Adrenal gland (tissue), 12 donors: ENCODE measurements around the gene FGGY. TPM values are rescaled to one million over a fixed set of nuclear protein-coding genes. Genes with fewer than 3 reads are reported as not detected.

ENCODE experiments used
- DNase-seq, 7 donors: peaks; one replicate each; pipeline ENCODE4 v3.0.0-alpha.2; 2019 to 2020
- H3K27ac ChIP-seq, 5 donors: fragments of 200-600 bp; sonication (generic) in 4 of 5; 1 replicate in 3 of 5; 2 replicates in 2 of 5; pipeline versions ENCODE4 v1.5.1 to v1.8.0; 2016 to 2020; ENCODE audit warnings: mild to moderate bottlenecking in 1 of 5
- H3K27me3 ChIP-seq: fragments of 200-600 bp; 2 replicates; pipeline ENCODE4 v1.8.0; 2021
- H3K36me3 ChIP-seq, 2 donors: fragments of 200-600 bp; replicated peaks in 1 of 2; 1 replicate in 1 of 2; 2 replicates in 1 of 2; pipeline versions ENCODE4 v1.5.1 to v1.8.0; 2018 to 2022
- H3K4me1 ChIP-seq, 2 donors: fragments of 200-600 bp; replicated peaks in 1 of 2; 1 replicate in 1 of 2; 2 replicates in 1 of 2; pipeline versions ENCODE4 v1.5.1 to v1.8.0; 2018 to 2021
- H3K4me3 ChIP-seq, 4 donors: fragments of 200-600 bp; sonication (generic) in 3 of 4; one replicate each; pipeline ENCODE4 v1.5.1; 2016 to 2018
- H3K9me3 ChIP-seq, 3 donors: fragments of 200-600 bp; sonication (generic) in 1 of 3; replicated peaks in 1 of 3; 1 replicate in 2 of 3; 2 replicates in 1 of 3; pipeline versions ENCODE4 v1.5.1 to v1.8.0; 2016 to 2021
- POLR2A ChIP-seq, 2 donors: fragments of 450-650 bp; IDR thresholded peaks; one replicate each; pipeline ENCODE4 v1.6.1; 2017; ENCODE audit warnings: antibody characterized with exemption in 2 of 2, mild to moderate bottlenecking in 2 of 2, moderate library complexity in 1 of 2
- WGBS, 4 donors: extraction: QIAGEN DNeasy Blood & Tissue Kit in 2 of 4; methylation state at CpG; one replicate each; pipeline versions ENCODE4 v1.1.5 to v1.1.7; 2013 to 2017; 5-methylcytosine and 5-hydroxymethylcytosine counted together
- intact Hi-C, 2 donors: fragments of 100-400 bp; cut with DNase I; formaldehyde crosslinking; loops; one replicate each; pipeline versions ENCODE4 v1.14.1 to v1.15.0; 2022 to 2023
- polyA plus RNA-seq, 3 donors: library from polyadenylated mRNA; stranded (reverse); fragments of 200-250 nt in 2 of 3; fragments of 350-450 nt in 1 of 3; fragmentation: Illumina TruSeq in 1 of 3; extraction: RNeasy Lipid Tissue Mini Kit (QIAGEN cat#74804) in 1 of 3; gene quantifications; one replicate each; pipeline ENCODE4 v1.2.3, GENCODE V29; 2013 to 2014
- total RNA-seq, 9 donors: library from RNA; depleted of rRNA in 4 of 9; stranded (reverse); fragments of >200 nt in 4 of 9; fragments of 120-200 nt in 1 of 9; fragmentation: NEBNext Ultra II Directional in 1 of 9; extraction: Animal tissue kit (Norgen Biotek cat#: 25700) in 1 of 9; gene quantifications; one replicate each; pipeline versions ENCODE4 v1.1.0 to v1.2.4, GENCODE V29; 2013 to 2023
- TF ChIP-seq, protein P1 (sequence below), 6 experiments: fragments of 450-650 bp in 4 of 6; fragments of 200-600 bp in 2 of 6; sonication (generic) in 1 of 6; IDR thresholded peaks; 1 replicate in 5 of 6; 2 replicates in 1 of 6; pipeline versions ENCODE4 v1.5.1 to v1.8.0; 2016 to 2021; ENCODE audit warnings: antibody characterized with exemption in 6 of 6, mild to moderate bottlenecking in 2 of 6, moderate library complexity in 1 of 6
- donor health status: healthy with polysubstance abuse.
- donor health status: Bipolar disorder and iron deficiency.
- donor health status: DM: yes; HTN: yes; CAD: no.
- donor health status: DM: no; HTN: no; CAD: no.
- donor health status: DM: no; HTN: no; CAD: no.
- donor health status: DM: yes; HTN: yes; CAD: no.

Gene FGGY
- total and polyA plus RNA-seq, 12 donors, result 7.4 to 75.5 (median 35.0) TPM

DNA sequence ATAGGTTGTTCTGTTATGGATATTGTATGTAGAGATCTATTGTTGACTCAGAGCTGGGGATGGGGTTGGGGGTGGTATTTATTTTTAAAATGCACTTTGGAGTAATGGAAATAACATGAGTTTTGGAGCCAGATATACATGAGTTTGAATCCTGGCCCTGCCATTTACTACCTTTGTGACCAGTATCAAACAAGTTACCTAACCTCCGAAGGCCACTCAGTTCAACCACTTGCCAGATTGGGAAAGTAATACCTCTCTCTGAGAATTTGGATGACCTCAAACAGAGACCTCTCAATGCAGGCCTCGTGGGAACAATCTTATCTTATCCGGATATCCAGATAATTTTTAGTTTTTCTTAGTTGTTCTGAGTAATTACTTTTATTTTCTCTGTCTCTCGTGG lies 181.0 kb downstream of the FGGY start:
- intact Hi-C loops, result no loop called here

DNA sequence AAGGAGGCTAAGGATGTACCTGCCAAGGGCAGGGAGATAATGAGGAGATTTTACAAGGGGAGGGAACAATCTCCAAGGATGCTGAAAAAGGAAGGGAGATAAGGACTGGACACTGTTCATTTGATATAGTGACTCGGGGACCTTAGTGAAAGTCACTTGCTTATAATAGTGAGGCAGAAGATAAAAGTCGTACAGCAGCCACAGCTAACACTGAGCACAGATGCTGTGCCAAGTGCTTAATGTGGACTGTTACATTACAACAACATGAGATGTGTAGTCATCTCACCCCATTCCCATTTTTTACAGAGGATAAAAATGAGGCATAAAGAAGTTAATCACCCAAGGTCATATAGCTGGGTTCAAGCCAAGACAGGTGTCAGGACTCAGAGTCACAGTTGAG lies 181.9 kb downstream of the FGGY start:
- TF ChIP-seq, protein P1, sequence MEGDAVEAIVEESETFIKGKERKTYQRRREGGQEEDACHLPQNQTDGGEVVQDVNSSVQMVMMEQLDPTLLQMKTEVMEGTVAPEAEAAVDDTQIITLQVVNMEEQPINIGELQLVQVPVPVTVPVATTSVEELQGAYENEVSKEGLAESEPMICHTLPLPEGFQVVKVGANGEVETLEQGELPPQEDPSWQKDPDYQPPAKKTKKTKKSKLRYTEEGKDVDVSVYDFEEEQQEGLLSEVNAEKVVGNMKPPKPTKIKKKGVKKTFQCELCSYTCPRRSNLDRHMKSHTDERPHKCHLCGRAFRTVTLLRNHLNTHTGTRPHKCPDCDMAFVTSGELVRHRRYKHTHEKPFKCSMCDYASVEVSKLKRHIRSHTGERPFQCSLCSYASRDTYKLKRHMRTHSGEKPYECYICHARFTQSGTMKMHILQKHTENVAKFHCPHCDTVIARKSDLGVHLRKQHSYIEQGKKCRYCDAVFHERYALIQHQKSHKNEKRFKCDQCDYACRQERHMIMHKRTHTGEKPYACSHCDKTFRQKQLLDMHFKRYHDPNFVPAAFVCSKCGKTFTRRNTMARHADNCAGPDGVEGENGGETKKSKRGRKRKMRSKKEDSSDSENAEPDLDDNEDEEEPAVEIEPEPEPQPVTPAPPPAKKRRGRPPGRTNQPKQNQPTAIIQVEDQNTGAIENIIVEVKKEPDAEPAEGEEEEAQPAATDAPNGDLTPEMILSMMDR (IDR thresholded peaks at IDR 0.05), result no peak
- TF ChIP-seq POLR2A (IDR thresholded peaks at IDR 0.05), result no peak
- DNase-seq, result peak in 1 of 7 donors; percentile 13
- WGBS, 4 donors, result 26 to 47% (median 38%) methylated on average over 2 of the region's 2 CpGs
- intact Hi-C loops, result no loop called here
- Histone ChIP-seq H3K9me3 (no peaks in the 10 kb centered on the region), H3K4me1 (peaks cover 10 to 26% of the 10 kb centered on the region in 2 donors), H3K27me3 (no peaks in the 10 kb centered on the region), H3K4me3 (no peak overlapping the region), H3K36me3 (no peaks in the 10 kb centered on the region), H3K27ac (peak overlapping the region in 1 of 5 donors; percentile 62)

More for the DNA sequence above, 181.0 kb downstream of the FGGY start:
- H3K36me3 ChIP-seq, result no peaks in the 10 kb centered on the region
- peak in 2 of 7 donors; percentile 41 to 46 for DNase-seq
- no peaks in the 10 kb centered on the region for H3K27me3 ChIP-seq
- peaks cover 10 to 18% of the 10 kb centered on the region in 2 donors for H3K4me1 ChIP-seq
- H3K4me3 ChIP-seq, result no peak overlapping the region
- no peaks in the 10 kb centered on the region for H3K9me3 ChIP-seq
- 35 to 54% (median 47%) methylated on average over 4 of the region's 4 CpGs for WGBS, 4 donors
- peak overlapping the region in 3 of 5 donors; percentile 15 to 62 (median 58) for H3K27ac ChIP-seq
- no peak for TF ChIP-seq POLR2A (IDR thresholded peaks at IDR 0.05)
- TF ChIP-seq, protein P1 (IDR thresholded peaks at IDR 0.05), result no peak

DNA sequence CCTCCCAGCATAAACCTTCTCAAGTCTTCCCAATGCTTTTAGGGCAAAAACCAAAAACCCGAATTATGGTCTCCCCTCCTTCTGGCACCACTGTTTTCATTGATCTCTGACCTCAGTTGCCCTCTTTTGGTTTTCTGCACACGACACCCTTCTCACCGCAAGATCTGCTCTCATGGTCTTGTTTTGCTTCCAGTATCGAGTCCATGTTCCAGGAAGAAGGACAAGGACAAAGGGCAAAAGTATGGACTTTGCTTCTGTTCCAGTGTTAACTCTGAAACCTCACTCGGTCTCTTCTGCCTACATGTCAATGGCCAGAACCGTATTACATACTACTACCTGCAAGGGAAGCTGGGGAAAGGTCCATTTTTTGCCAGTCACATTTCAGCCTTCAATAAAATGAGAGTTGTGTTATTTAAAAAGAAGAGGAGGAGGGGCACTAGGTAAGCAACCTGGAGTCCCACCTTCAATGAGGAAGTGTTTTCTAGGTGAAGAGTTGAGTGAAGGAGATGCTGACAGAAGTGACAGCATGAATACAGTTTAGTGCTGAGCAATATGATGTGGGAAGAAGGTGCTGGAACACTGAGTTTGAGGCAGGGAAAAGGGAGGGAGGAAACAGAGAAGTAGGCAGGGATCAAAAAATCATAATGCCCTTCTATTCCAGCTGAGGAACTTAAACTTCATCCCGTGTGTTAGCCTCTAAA lies 183.4 kb downstream of the FGGY start:
- intact Hi-C loops, result no loop called here
- no peaks in the 10 kb centered on the region for H3K36me3 ChIP-seq
- 80 to 95% (median 94%) methylated on average over 7 of the region's 7 CpGs for WGBS, 4 donors

GRCh38 chr1:59481881-59482505 lies 185.1 kb downstream of the FGGY start:
- Histone ChIP-seq H3K9me3 (no peaks in the 10 kb centered on the region), H3K27me3 (no peaks in the 10 kb centered on the region), H3K36me3 (no peaks in the 10 kb centered on the region), H3K27ac (no peak overlapping the region), H3K4me3 (no peak overlapping the region), H3K4me1 (peaks cover 22 to 44% of the 10 kb centered on the region in 2 donors)
- WGBS, 4 donors, result 85 to 91% (median 88%) methylated on average over 3 of the region's 3 CpGs
- DNase-seq, result no peak
- TF ChIP-seq POLR2A (IDR thresholded peaks at IDR 0.05), result no peak
- TF ChIP-seq, protein P1 (IDR thresholded peaks at IDR 0.05), result no peak
- intact Hi-C loops, result no loop called here

More for the DNA sequence above, 183.4 kb downstream of the FGGY start:
- peaks cover 16 to 37% of the 10 kb centered on the region in 2 donors for H3K4me1 ChIP-seq
- H3K4me3 ChIP-seq, result no peak overlapping the region
- H3K27ac ChIP-seq, result no peak overlapping the region
- H3K9me3 ChIP-seq, result no peaks in the 10 kb centered on the region
- no peak for TF ChIP-seq POLR2A (IDR thresholded peaks at IDR 0.05)
- TF ChIP-seq, protein P1 (IDR thresholded peaks at IDR 0.05), result no peak
- DNase-seq, result no peak
- H3K27me3 ChIP-seq, result no peaks in the 10 kb centered on the region
